HCT116 (cell line): Measurements from ENCODE around the gene TMEM204. TPM values are rescaled to one million over a fixed set of nuclear protein-coding genes. Genes with fewer than 3 reads are reported as not detected.
A peak's percentile ranks its signal among the peaks of the same experiment; 100 is the strongest.

Source experiments
- ATAC-seq: fragments of 200-7000 bp; cut with Tn5 transposase; 2 replicates; pipeline ENCODE4 v1.9.1; 2020; ENCODE audit warnings: mild to moderate bottlenecking, moderate library complexity
- Bru-seq: library from RNA; stranded (reverse); fragments of 400-500 nt; gene quantifications from one replicate; lab custom pipeline; 2021; lab: Mats Ljungman, UMichigan
- BruChase-seq, 2 experiments: library from RNA; stranded (reverse); fragments of 400-500 nt; gene quantifications; one replicate each; lab custom pipeline; 2021; lab: Mats Ljungman, UMichigan
- BruUV-seq: library from RNA; stranded (reverse); fragments of 400-500 nt; replicated peaks from 2 replicates; lab custom pipeline; 2021; lab: Mats Ljungman, UMichigan
- CTCF ChIA-PET: fragments of 300-600 bp; sonication (Branson Sonifier 250); formaldehyde crosslinking; loops from one replicate; lab custom pipeline; 2021; ENCODE audit warnings: antibody characterized with exemption; lab: Charles Lee
- POLR2A ChIA-PET: fragments of 300-600, 350-600 bp; sonication (Branson Sonifier 250); formaldehyde crosslinking; loops from one replicate; lab custom pipeline; 2021; ENCODE audit warnings: antibody characterized with exemption; lab: Charles Lee
- RAD21 ChIA-PET, 2 experiments: fragments of 300-600 bp; sonication (Branson Sonifier 250); formaldehyde crosslinking; loops; one replicate each; lab custom pipeline; 2023; ENCODE audit warnings: low total read pairs in 2 of 2; ENCODE audit not compliant: uncharacterized antibody in 2 of 2, unreplicated experiment in 2 of 2, low non-redundant PET in 1 of 2; lab: Charles Lee
- DNase-seq: peaks from one replicate; pipeline ENCODE4 v3.0.0-alpha.2; 2010; ENCODE audit warnings: low read depth, low spot score
- H2AFZ ChIP-seq: fragments of 200-600 bp; shearing (Covaris generic), sonication (generic); 2 replicates; pipeline ENCODE4 v1.6.1; 2017; ENCODE audit warnings: low read depth, mixed run types, mixed read lengths, antibody characterized with exemption, low read length; ENCODE audit not compliant: poor library complexity, severe bottlenecking
- H3K27ac ChIP-seq: 2 replicates; pipeline ENCODE4 v1.5.1; 2012; ENCODE audit warnings: low read depth, low read length
- H3K27me3 ChIP-seq: fragments of 200-600 bp; sonication (generic); 2 replicates; pipeline ENCODE4 v1.6.1; 2016; ENCODE audit warnings: mixed run types, low read length, mixed read lengths; ENCODE audit not compliant: insufficient read depth
- H3K36me3 ChIP-seq, 2 experiments: fragments of 200-500 bp in 1 of 2; fragments of 200-600 bp in 1 of 2; sonication (Bioruptor generic) in 1 of 2; sonication (generic) in 1 of 2; 2 replicates each; pipeline versions ENCODE4 v1.5.1 to v1.6.1; 2014 to 2016; ENCODE audit warnings: low read length in 2 of 2, inconsistent platforms in 1 of 2, mixed read lengths in 1 of 2, mixed run types in 1 of 2; ENCODE audit not compliant: insufficient read depth in 2 of 2, control insufficient read depth in 1 of 2
- H3K4me1 ChIP-seq, 2 experiments: fragments of 200-600 bp in 1 of 2; sonication (generic) in 1 of 2; 2 replicates each; pipeline versions ENCODE4 v1.5.1 to v1.6.1; 2012 to 2017; ENCODE audit warnings: low read length in 2 of 2, inconsistent platforms in 1 of 2, mild to moderate bottlenecking in 1 of 2, mixed read lengths in 1 of 2, mixed run types in 1 of 2, moderate library complexity in 1 of 2; ENCODE audit not compliant: insufficient read depth in 2 of 2, control insufficient read depth in 1 of 2
- H3K4me2 ChIP-seq: fragments of 200-600 bp; sonication (generic); 2 replicates; pipeline ENCODE4 v1.6.1; 2017; ENCODE audit warnings: mixed run types, low read length, mixed read lengths
- H3K4me3 ChIP-seq, 2 experiments: fragments of 200-600 bp in 1 of 2; sonication (generic) in 1 of 2; replicated peaks in 1 of 2; 2 replicates each; pipeline ENCODE4 v1.5.1; 2011 to 2016; ENCODE audit warnings: low read length in 2 of 2, control low read depth in 1 of 2, low read depth in 1 of 2, mild to moderate bottlenecking in 1 of 2, mixed read lengths in 1 of 2, mixed run types in 1 of 2
- H3K79me2 ChIP-seq: fragments of 200-600 bp; sonication (generic); 2 replicates; pipeline ENCODE4 v1.6.1; 2017; ENCODE audit warnings: mild to moderate bottlenecking, mixed run types, low read length, moderate library complexity, mixed read lengths; ENCODE audit not compliant: insufficient read depth
- H3K9ac ChIP-seq: fragments of 200-600 bp; sonication (generic); 2 replicates; pipeline ENCODE4 v1.6.1; 2016; ENCODE audit warnings: low read length, mixed read lengths
- H3K9me2 ChIP-seq: fragments of 200-600 bp; sonication (generic), shearing (Covaris generic); 2 replicates; pipeline ENCODE4 v1.6.1; 2017; ENCODE audit warnings: mixed run types, mild to moderate bottlenecking, moderate library complexity; ENCODE audit not compliant: insufficient read depth
- H3K9me3 ChIP-seq, 2 experiments: fragments of 200-500 bp in 1 of 2; fragments of 200-600 bp in 1 of 2; sonication (Bioruptor generic) in 1 of 2; sonication (generic) in 1 of 2; 2 replicates each; pipeline ENCODE4 v1.6.1; 2014 to 2017; ENCODE audit warnings: low read length in 2 of 2, mixed read lengths in 2 of 2, inconsistent platforms in 1 of 2, low read depth in 1 of 2, mild to moderate bottlenecking in 1 of 2, mixed run types in 1 of 2, moderate library complexity in 1 of 2; ENCODE audit not compliant: control insufficient read depth in 1 of 2, insufficient read depth in 1 of 2
- H4K20me1 ChIP-seq: fragments of 200-600 bp; sonication (generic), shearing (Covaris generic); 2 replicates; pipeline ENCODE4 v1.6.1; 2017; ENCODE audit warnings: mixed run types, mild to moderate bottlenecking, moderate library complexity; ENCODE audit not compliant: insufficient read depth
- JUND ChIP-seq: IDR thresholded peaks from 2 replicates; pipeline ENCODE4 v1.6.1; 2012
- POLR2AphosphoS5 ChIP-seq: IDR thresholded peaks from 2 replicates; pipeline ENCODE4 v1.6.1; 2011; ENCODE audit warnings: mild to moderate bottlenecking, low read depth, low read length, moderate library complexity
- RAD21 ChIP-seq: IDR thresholded peaks from 2 replicates; pipeline ENCODE4 v1.6.1; 2012; ENCODE audit warnings: low read depth, mild to moderate bottlenecking
- ZNF274 ChIP-seq: fragments of 200-500 bp; sonication (Bioruptor generic); IDR thresholded peaks from 2 replicates; pipeline ENCODE4 v1.6.1; 2014; ENCODE audit warnings: mild to moderate bottlenecking, low read depth, low read length, inconsistent platforms
- intact Hi-C: fragments of 100-400 bp; cut with micrococcal nuclease; formaldehyde crosslinking; loops from 2 replicates; pipeline ENCODE4 v1.10.0; 2022
- long read RNA-seq: library from polyadenylated mRNA; unstranded; transcript quantifications from one replicate; pipeline ENCODE4 v2.0.0, GENCODE V29; 2021; ENCODE audit not compliant: unreplicated experiment
- polyA plus RNA-seq: library from polyadenylated mRNA; unstranded; fragments of >200 nt; gene quantifications from 2 replicates; pipeline ENCODE4 v1.2.1, GENCODE V29; 2012; ENCODE audit warnings: missing spikeins
- total RNA-seq: library from RNA; stranded (reverse); gene quantifications from one replicate; pipeline ENCODE4 v1.2.1, GENCODE V29; 2021; ENCODE audit not compliant: unreplicated experiment

Gene TMEM204
- 0.22 TPM for total RNA-seq
- polyA plus RNA-seq = 0.09 and 0.19 TPM in 2 replicates
- percentile 4 among the genes with signal in this experiment for Bru-seq, nascent RNA
- BruChase-seq, experiment 1, labeled RNA remaining after a 6-hour chase = not detected
- not detected for BruChase-seq, experiment 2, labeled RNA remaining after a 2-hour chase
- long read RNA-seq = 0 reads

- intact Hi-C loops = no loop called here
- H3K4me3 ChIP-seq = no peak within 1 kb of the TSS
- H3K36me3 ChIP-seq = no peaks in the 10 kb centered on the region
- ChIA-PET CTCF (no interaction called here), POLR2A (no interaction called here), RAD21 (interaction anchor here in 1 of 2 experiments (0.6 kb wide), 1 partner anchor 121 kb away, joined by 3 read pairs; no protein-coding TSS in a partner anchor)
- no peaks in the 10 kb centered on the region for H3K4me1 ChIP-seq
- BruUV-seq = no TSS peak
- no peak within 1 kb of the TSS for H2AFZ ChIP-seq
- no peaks in the 10 kb centered on the region for H3K79me2 ChIP-seq
- H4K20me1 ChIP-seq = no peaks in the 10 kb centered on the region
- ATAC-seq (no peak), DNase-seq (no peak)
- no peak within 1 kb of the TSS for H3K27ac ChIP-seq
- H3K4me2 ChIP-seq = no peak within 1 kb of the TSS
- no peak within 1 kb of the TSS for H3K9ac ChIP-seq
- H3K9me2 ChIP-seq = no peaks in the 10 kb centered on the region
- no peaks in the 10 kb centered on the region for H3K27me3 ChIP-seq
- no peak for TF ChIP-seq POLR2AphosphoS5
- TF ChIP-seq JUND = no peak
- TF ChIP-seq RAD21 = no peak
- H3K9me3 ChIP-seq = no peaks in the 10 kb centered on the region
Measured at GRCh38 chr16:1533443-1533951, at the start of gene TMEM204. Gene TMEM204 (plus strand): TSS chr16:1533666. CDS start chr16:1534276, 610 bp downstream.

GRCh38 chr16:1485847-1486496, 47.5 kb upstream of the TMEM204 start:
- Histone ChIP-seq H3K27me3 (no peaks in the 10 kb centered on the region), H3K36me3 (no peaks in the 10 kb centered on the region), H3K4me3 (no peak overlapping the region), H3K27ac (no peak overlapping the region), H3K9me3 (no peaks in the 10 kb centered on the region), H2AFZ (no peak overlapping the region), H3K4me2 (no peak overlapping the region), H3K79me2 (no peaks in the 10 kb centered on the region), H3K9ac (no peak overlapping the region), H3K9me2 (no peaks in the 10 kb centered on the region), H3K4me1 (no peaks in the 10 kb centered on the region; a peak in 1 of 4 replicates), H4K20me1 (no peaks in the 10 kb centered on the region)
- RAD21 ChIA-PET = no interaction called here
- no TSS peak for BruUV-seq
- CTCF ChIA-PET = no interaction called here
- ATAC-seq (no peak), DNase-seq (no peak)
- POLR2A ChIA-PET = no interaction called here
- TF ChIP-seq ZNF274 (no peak), RAD21 (no peak)
- intact Hi-C loops = no loop called here
